Smooth muscle cell (in vitro differentiated cells): Measurements from ENCODE around the gene FGB. TPM values are rescaled to one million over a fixed set of nuclear protein-coding genes. Genes with fewer than 3 reads are reported as not detected.
A peak's percentile ranks its signal among the peaks of the same experiment; 100 is the strongest.

Source experiments
- DNase-seq: peaks from one replicate; lab custom pipeline; 2025; ENCODE audit not compliant: unreplicated experiment; lab: John Stamatoyannopoulos, UW
- H2AFZ ChIP-seq: fragments of 200-600 bp; sonication (generic); 2 replicates; pipeline ENCODE4 v1.6.0; 2016; ENCODE audit warnings: antibody characterized with exemption, low read depth, mild to moderate bottlenecking
- H3F3A ChIP-seq: fragments of 200-600 bp; sonication (generic); 2 replicates; pipeline ENCODE4 v1.6.0; 2017; ENCODE audit warnings: antibody characterized with exemption, low read depth
- H3K27ac ChIP-seq: fragments of 200-600 bp; sonication (generic); 2 replicates; pipeline ENCODE4 v1.5.1; 2016; ENCODE audit warnings: low read depth, mild to moderate bottlenecking
- H3K27me3 ChIP-seq: fragments of 200-600 bp; sonication (generic); 2 replicates; pipeline ENCODE4 v1.6.1; 2016; ENCODE audit warnings: low read depth, mild to moderate bottlenecking
- H3K36me3 ChIP-seq: fragments of 200-600 bp; sonication (generic); 2 replicates; pipeline ENCODE4 v1.5.1; 2016; ENCODE audit warnings: low read depth
- H3K4me1 ChIP-seq: fragments of 200-600 bp; sonication (generic); 2 replicates; pipeline ENCODE4 v1.5.1; 2016; ENCODE audit warnings: low read depth
- H3K4me2 ChIP-seq: fragments of 200-600 bp; sonication (generic); 2 replicates; pipeline ENCODE4 v1.6.0; 2016; ENCODE audit warnings: mild to moderate bottlenecking
- H3K4me3 ChIP-seq: fragments of 200-600 bp; sonication (generic); 2 replicates; pipeline ENCODE4 v1.5.1; 2016; ENCODE audit warnings: mild to moderate bottlenecking
- H3K79me2 ChIP-seq: fragments of 200-600 bp; sonication (generic); 2 replicates; pipeline ENCODE4 v1.6.0; 2016; ENCODE audit warnings: low read depth, mild to moderate bottlenecking
- H3K9ac ChIP-seq: fragments of 200-600 bp; sonication (generic); 2 replicates; pipeline ENCODE4 v1.6.0; 2016; ENCODE audit warnings: low read depth
- H3K9me3 ChIP-seq: fragments of 200-600 bp; sonication (generic); replicated peaks from 2 replicates; pipeline ENCODE4 v1.5.1; 2016; ENCODE audit warnings: low read depth
- H4K20me1 ChIP-seq: fragments of 200-600 bp; sonication (generic); 2 replicates; pipeline ENCODE4 v1.6.0; 2016; ENCODE audit warnings: low read depth
- CTCF ChIP-seq: fragments of 200-600 bp; sonication (generic); IDR thresholded peaks from 2 replicates; pipeline ENCODE4 v1.5.1; 2017; ENCODE audit warnings: borderline replicate concordance, mild to moderate bottlenecking, antibody characterized with exemption; ENCODE audit not compliant: insufficient read depth, poor library complexity, severe bottlenecking
- WGBS: methylation state at CpG from one replicate; pipeline ENCODE4 v1.1.7; 2016; ENCODE audit warnings: low lambda C conversion rate; 5-methylcytosine and 5-hydroxymethylcytosine counted together
- polyA plus RNA-seq: library from polyadenylated mRNA; unstranded; fragments of >200 nt; fragmentation: Nextera tagmentation; extraction: Ambion mirVana; gene quantifications from 2 replicates; pipeline ENCODE4 v1.2.1, GENCODE V29; 2016
- total RNA-seq: library from RNA; depleted of rRNA; stranded (reverse); fragments of >200 nt; gene quantifications from 2 replicates; pipeline ENCODE4 v1.2.3, GENCODE V29; 2014

Gene FGB
- total and polyA plus RNA-seq, 2 experiments from 2014 or later = 1.1 TPM; not detected in 1

- Histone ChIP-seq H3K79me2 (no peaks in the 10 kb centered on the region), H3F3A (no peaks in the 10 kb centered on the region), H2AFZ (no peak overlapping the region), H3K4me2 (no peak overlapping the region), H3K4me3 (peak overlapping the region; percentile 33), H4K20me1 (no peaks in the 10 kb centered on the region), H3K27ac (no peak overlapping the region), H3K36me3 (no peaks in the 10 kb centered on the region), H3K9me3 (no peaks in the 10 kb centered on the region), H3K9ac (no peak overlapping the region), H3K27me3 (no peaks in the 10 kb centered on the region), H3K4me1 (no peaks in the 10 kb centered on the region)
- 75% methylated on average over 7 of the region's 7 CpGs for WGBS
- TF ChIP-seq CTCF = no peak
- DNase-seq = no peak
Observed at GRCh38 chr4:154589296-154590197, 26.7 kb downstream of the FGB start.

GRCh38 chr4:154590329-154591006 lies 27.7 kb downstream of the FGB start, which contains the start of gene FGA:
Gene FGA (minus strand): TSS chr4:154590742. CDS start chr4:154590687, 55 bp downstream.
- H3K27ac ChIP-seq = no peak within 1 kb of the TSS
- TF ChIP-seq CTCF = no peak
- H3K9me3 ChIP-seq = no peaks in the 10 kb centered on the region
- H3K79me2 ChIP-seq = no peaks in the 10 kb centered on the region
- DNase-seq = no peak
- 77% methylated on average over 3 of the region's 3 CpGs for WGBS
- H4K20me1 ChIP-seq = no peaks in the 10 kb centered on the region
- no peaks in the 10 kb centered on the region for H3K4me1 ChIP-seq
- no peaks in the 10 kb centered on the region for H3F3A ChIP-seq
- peak within 1 kb of the TSS; percentile 33 for H3K4me3 ChIP-seq
- H3K27me3 ChIP-seq = no peaks in the 10 kb centered on the region
- H3K9ac ChIP-seq = no peak within 1 kb of the TSS
- no peak within 1 kb of the TSS for H3K4me2 ChIP-seq
- H3K36me3 ChIP-seq = no peaks in the 10 kb centered on the region
- no peak within 1 kb of the TSS for H2AFZ ChIP-seq

DNA sequence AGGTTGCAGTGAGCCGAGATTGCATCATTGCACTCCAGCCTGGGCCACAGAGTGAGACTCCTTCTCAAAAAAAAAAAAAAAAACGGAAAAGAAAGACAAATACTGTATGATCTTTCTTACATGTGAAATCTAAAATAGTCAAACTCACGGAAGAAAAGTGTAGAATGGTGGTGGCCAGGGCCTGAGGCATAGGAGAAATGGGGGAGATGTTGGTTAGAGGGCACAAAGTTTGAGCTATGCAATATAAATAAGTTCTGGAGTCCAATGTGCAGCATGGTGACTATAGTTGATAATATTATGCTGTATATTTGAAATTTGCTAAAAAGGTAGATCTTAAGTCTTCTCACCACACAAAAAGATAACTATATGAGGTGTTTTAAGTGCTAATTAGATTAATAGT lies 29.1 kb downstream of the FGB start:
- WGBS = 75% methylated on average over 3 of the region's 3 CpGs
- Histone ChIP-seq H3K4me3 (no peak overlapping the region), H3K79me2 (no peaks in the 10 kb centered on the region), H3K9ac (no peak overlapping the region), H4K20me1 (no peaks in the 10 kb centered on the region), H3K27ac (no peak overlapping the region), H2AFZ (no peak overlapping the region), H3K9me3 (no peaks in the 10 kb centered on the region), H3K36me3 (no peaks in the 10 kb centered on the region), H3F3A (no peaks in the 10 kb centered on the region), H3K4me2 (no peak overlapping the region), H3K4me1 (no peaks in the 10 kb centered on the region), H3K27me3 (no peaks in the 10 kb centered on the region)
- TF ChIP-seq CTCF = no peak
- DNase-seq = no peak
